ENCODE measurements around the gene DOK7.

DNA sequence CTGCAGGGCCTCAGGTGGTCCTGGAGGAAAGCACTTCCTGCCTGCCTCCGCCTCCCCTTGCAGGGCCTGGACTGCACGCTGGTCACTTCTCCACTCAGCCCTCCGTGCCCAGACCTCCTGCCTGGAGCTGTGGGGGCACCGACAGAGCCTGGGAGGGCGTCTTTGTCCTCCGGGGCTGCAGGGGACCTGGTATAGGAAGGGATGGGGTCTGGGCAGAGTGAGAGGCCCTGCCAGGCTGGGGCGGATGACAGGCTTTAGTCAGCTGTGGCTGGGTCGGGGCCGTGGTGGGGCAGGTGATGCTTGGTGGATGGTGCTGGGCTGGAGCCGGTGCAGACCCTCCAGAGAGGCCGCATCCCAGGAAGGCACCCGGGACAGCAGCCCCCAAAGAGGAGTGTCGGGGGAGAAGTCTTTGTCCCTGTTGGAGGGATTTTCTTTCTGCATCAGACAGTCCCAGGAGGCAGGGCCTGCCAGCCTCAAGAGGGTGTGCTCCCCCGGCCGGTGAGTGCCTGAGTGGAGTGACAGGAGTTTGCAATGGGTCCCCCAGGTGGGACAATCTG is 1.3 kb downstream of the DOK7 start:
- TF ChIP-seq, protein P1, sequence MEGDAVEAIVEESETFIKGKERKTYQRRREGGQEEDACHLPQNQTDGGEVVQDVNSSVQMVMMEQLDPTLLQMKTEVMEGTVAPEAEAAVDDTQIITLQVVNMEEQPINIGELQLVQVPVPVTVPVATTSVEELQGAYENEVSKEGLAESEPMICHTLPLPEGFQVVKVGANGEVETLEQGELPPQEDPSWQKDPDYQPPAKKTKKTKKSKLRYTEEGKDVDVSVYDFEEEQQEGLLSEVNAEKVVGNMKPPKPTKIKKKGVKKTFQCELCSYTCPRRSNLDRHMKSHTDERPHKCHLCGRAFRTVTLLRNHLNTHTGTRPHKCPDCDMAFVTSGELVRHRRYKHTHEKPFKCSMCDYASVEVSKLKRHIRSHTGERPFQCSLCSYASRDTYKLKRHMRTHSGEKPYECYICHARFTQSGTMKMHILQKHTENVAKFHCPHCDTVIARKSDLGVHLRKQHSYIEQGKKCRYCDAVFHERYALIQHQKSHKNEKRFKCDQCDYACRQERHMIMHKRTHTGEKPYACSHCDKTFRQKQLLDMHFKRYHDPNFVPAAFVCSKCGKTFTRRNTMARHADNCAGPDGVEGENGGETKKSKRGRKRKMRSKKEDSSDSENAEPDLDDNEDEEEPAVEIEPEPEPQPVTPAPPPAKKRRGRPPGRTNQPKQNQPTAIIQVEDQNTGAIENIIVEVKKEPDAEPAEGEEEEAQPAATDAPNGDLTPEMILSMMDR (IDR thresholded peaks at IDR 0.05) = no peak
- TF ChIP-seq POLR2AphosphoS5 (IDR thresholded peaks at IDR 0.05) = no peak
